ENCODE results near the gene SERPINA9.
"Not testable (repeated sequence)": the region's sequence is repeated elsewhere in the genome, so short reads cannot be mapped to it uniquely, and the experiment has no call there.

The SERPINA9 gene, protein sequence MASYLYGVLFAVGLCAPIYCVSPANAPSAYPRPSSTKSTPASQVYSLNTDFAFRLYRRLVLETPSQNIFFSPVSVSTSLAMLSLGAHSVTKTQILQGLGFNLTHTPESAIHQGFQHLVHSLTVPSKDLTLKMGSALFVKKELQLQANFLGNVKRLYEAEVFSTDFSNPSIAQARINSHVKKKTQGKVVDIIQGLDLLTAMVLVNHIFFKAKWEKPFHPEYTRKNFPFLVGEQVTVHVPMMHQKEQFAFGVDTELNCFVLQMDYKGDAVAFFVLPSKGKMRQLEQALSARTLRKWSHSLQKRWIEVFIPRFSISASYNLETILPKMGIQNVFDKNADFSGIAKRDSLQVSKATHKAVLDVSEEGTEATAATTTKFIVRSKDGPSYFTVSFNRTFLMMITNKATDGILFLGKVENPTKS
- 0 to 0.04 reads per million in 2 donors for total RNA-seq

DNA sequence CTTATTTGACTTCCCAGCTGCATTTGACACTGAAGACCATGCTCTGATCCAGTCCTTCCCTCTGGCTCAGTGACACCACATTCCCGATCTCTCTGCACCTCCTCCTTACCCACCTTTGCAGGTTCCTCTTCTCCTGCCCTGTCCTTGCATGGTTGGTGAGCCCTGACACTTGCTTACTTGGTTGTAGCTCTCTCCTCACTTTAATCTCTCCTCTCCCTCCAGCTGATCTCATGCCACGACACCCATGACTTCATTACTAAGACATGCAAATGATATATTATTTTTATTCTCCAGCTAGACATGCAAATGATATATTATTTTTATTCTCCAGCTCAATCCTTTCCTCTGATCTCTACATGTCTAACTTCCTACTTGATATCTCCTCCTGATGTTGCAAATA lies at the start of gene SERPINA9:
TSS of gene SERPINA9 (minus strand) at position 175 of the 400 bp plus-strand sequence. CDS start 6,357 bp downstream, outside the sequence.
- DNase-seq: no peak

DNA sequence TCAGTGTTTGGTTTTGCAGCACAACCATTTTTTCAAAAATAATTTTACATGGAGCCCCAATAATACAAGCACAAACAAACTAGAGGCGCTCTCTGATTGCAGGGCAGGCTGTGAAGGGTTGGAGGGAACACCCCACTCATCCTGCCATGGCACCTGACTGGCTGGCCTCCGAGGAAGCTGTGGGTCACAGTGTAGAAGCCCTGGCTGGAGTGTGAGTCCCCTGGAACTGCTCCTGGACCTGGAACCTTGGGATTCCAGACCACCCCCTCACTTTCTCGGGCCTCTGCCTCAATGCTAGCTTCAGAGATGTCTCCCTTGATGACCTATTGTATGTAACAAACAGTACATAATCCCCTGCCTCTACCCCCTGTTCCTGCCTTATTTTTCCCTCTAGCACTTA lies 48.1 kb upstream of the SERPINA9 start:
- DNase-seq: no peak

- no peak for DNase-seq
Measured at GRCh38 chr14:94523265-94523664, 47.3 kb upstream of the SERPINA9 start.

GRCh38 chr14:94522115-94522724 lies 46.2 kb upstream of the SERPINA9 start:
- no peak for DNase-seq

DNA sequence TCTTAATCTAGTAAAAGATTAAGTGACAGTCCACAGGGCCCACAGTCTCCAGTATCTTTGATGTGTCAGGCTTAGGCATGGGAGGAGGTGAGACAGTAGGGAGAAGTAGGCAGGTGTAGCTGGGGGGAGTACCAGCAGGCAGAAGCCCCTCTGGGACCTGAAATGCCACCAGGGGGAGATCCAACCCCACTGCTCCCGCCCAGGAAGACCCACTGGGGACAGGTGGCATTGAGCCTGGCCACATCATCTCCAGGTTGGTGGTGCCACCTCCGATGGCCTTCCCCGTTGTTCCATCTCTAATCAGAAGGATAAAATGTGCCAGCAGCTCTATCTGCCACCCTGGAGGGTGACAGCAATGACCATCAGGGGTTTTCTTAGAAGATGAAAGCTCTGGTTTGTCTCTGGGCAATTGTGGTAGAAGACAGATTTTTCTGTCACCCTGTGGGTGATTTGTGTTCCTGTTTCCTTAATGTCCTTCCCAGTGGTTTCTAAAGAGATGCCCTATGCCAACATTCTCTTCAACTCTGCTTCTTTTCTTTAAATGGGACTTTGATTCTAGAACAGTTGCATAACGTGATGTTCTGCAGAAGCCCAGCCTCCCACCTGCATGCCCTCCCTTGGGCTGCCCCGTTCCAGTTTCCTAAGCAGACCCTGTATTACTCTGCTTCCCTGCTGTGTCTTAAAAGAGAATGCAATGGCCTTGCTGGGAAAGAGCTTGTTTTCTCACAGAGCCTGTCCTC lies 45.5 kb upstream of the SERPINA9 start:
- DNase-seq: no peak

GRCh38 chr14:94517641-94518257 lies 41.8 kb upstream of the SERPINA9 start:
- DNase-seq: no peak

DNA sequence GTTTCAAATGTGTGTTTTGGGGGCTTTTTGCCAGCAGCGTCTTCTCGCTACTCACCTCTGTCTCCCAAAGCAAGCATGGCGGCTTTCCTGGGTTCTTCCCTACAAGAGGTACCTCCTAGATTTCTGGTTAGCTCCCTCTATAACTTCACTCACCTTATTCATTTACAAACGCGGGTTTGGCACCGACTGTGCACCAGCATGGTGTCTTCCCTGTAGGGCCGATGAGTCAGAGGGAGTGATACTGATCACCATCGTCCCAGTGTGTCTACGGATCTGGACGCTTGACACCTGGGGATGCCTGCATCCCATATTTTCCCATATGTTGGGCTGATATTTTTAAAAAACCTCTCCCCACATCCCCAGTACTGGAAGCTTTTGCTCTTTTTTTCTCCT lies 41.2 kb upstream of the SERPINA9 start:
- no peak for DNase-seq

DNA sequence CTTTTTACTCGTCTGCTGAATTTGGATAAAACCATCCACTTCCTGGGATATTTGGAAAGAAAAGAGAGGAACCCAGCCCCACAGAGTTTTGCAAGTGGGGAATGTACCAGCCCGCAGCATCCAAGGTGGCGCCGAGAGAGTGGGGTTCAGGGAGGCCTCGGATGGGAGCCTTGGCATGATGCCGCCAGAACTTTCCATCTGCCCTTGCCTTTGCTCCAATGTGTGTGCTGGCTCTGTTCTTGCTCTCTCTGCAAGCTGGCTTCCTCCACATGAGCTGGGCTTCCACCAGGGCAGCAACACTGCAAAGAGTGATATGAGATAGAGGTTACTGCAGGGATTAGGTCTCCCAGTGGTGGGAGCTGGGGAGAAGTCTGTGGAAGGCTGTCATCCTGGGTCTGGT lies 39.9 kb upstream of the SERPINA9 start:
- DNase-seq: no peak

GRCh38 chr14:94515426-94515825 lies 39.4 kb upstream of the SERPINA9 start:
- DNase-seq: no peak

DNA sequence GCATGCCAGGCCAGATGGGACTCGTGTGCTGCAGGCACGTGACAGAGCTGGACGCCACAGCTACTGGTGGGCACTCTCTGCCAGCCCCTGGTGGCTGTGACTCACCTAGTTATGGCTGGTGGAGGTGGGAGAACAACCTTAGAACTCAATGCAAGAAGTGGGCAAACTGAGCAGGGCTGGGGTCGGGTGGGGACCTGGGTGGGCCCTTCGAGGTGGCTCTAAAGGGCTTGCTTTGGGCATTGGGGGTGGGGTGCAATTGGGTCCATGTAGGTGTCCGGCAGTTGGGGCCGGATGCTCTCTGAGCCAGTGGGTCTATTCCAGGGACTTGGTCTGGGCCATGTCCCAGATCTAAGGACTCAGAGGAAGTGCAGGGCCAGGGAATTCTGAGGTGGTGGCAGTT lies 38.4 kb upstream of the SERPINA9 start:
- no peak for DNase-seq

- DNase-seq: not testable (repeated sequence)
Measured at GRCh38 chr14:94510481-94510880, 34.5 kb upstream of the SERPINA9 start.

- no peak for DNase-seq
Measured at GRCh38 chr14:94509356-94509755, 33.4 kb upstream of the SERPINA9 start, which contains the start of gene SERPINA12. Gene SERPINA12 (minus strand): TSS chr14:94509469. CDS start chr14:94498397, 11,072 bp downstream.

- DNase-seq: no peak
Measured at GRCh38 chr14:94505641-94506040, 29.6 kb upstream of the SERPINA9 start.

GRCh38 chr14:94505206-94505605 lies 29.2 kb upstream of the SERPINA9 start:
- no peak for DNase-seq

GRCh38 chr14:94501588-94502516 lies 25.9 kb upstream of the SERPINA9 start:
- no peak for DNase-seq

DNA sequence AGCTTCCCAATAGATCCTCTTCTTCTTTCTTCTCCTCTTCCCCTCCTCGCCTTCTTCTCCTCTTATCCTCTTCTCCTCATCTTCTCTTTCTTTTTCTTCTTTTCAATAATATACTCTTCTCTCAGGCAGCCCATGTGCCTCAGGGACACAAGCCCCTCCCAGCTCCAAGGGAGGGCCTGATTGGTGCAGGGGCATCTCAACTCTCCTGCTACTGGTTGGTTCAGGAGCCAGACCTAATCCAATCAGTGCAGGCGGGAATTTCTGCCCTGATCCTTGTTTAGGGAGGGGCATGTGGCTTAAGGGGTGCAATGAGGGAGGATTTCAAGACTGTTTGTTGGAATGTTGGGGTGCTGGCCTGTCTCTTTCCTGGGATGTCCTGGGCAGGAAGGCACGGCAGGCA lies 24.3 kb upstream of the SERPINA9 start:
- no peak for DNase-seq

DNA sequence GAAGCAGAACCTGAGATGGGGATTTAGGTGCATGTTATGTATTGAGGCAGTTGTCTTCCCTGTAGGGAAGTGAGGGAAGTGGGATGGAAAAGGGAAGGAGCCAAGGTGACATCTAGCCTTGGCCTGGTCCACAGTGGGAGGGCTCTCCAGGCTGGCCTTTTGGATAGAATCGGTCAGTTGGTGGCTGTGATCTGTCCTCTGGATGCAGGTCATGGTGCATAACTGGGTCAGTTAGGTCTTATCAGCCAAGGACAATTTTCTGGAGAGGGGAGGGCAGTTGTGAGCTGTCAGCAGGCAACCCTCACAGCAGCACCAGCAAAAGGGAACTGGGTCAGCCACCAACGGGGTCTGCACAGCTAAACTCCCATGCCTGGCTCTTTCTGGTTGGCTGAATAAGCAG lies 23.7 kb upstream of the SERPINA9 start:
- DNase-seq: no peak

DNA sequence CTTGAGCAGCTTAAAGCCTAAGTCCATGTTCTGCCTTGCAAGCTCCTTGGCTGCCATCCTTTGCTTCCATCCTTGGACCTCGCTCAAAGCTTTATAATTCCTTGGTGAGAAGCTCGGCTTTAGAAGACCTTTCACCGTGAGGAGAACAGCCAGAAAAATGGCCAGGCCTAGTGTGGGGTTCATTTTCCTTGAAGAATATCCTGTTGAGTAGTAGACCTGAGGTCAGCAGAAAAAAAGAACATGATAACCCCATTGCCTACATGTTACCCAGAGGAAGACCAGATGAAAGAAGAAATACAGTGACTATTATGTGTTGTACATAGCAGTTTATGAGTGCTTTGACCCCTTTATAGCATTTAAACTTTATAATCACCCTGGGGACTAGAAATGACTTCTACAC lies 22.2 kb upstream of the SERPINA9 start:
- no peak for DNase-seq

DNA sequence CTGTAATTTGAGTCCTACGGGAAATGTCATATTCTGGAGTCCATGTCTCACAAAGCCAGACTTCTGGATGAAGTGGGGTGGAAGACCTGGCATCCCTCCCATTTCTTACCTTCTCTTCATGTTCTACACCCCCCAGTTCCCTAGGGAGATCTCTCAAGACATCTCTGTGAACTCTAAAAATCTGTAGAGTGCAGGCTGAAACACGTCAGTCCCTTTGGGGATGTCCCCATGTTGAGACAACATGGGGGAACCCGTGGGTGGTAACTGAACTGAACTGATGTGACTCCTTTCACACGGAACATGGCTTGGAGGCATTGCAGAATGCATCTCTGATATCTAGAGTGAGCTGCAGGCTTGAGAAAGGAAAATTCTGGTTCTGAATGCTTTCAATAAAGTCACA lies 18.1 kb upstream of the SERPINA9 start:
- DNase-seq: no peak

DNA sequence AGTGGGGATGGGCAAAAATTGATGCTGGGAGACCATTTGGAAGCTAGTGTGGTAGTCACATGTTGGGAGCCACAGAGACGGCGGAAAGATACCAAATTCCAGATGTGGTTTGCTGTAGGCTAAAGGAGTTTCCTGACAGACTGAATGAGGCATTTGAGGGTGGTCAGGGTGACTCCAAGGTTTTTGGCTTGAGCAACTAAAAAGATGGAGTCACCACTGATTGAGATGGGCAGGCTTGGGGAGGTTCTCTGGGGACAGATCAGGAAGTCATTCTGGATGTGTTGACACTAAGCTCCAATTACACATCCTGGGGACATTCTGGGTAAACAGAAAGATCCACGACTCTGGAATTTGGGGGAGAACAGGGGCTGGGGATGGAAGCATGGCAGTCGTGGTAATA lies 15.5 kb upstream of the SERPINA9 start:
- DNase-seq: no peak

DNA sequence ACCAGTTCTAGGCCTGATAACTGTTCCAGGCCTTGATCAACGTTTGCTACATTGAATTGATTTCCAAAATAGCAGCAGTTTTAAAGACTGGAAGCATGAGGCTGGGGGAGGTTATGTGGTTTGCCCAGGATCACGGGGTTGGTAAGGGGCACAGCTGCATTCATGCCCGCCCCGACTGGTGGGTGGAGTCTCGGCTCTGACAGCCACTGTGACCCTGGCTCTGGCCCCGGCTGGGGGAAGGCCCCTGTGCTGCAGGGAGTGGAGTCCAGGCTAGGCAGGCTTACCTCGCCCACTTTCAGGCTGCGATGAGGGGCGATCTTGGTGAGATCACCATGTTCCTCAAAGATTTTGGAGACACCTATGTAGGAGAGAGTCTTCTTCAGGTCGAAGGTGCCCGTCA lies 13.3 kb upstream of the SERPINA9 start:
- no peak for DNase-seq

GRCh38 chr14:94486883-94487282 lies 10.9 kb upstream of the SERPINA9 start:
- no peak for DNase-seq
